HepG2 (cell line): ENCODE results near the gene ST8SIA4. TPM values are rescaled to one million over a fixed set of nuclear protein-coding genes. Genes with fewer than 3 reads are reported as not detected.

Experiments
- ATAC-seq: fragments of 200-7000 bp; cut with Tn5 transposase; 3 replicates; pipeline ENCODE4 v1.9.1; 2020; ENCODE audit warnings: mild to moderate bottlenecking, moderate library complexity
- BruUV-seq: library from RNA; stranded (reverse); fragments of 400-500 nt; replicated peaks from 2 replicates; lab custom pipeline; 2021; lab: Mats Ljungman, UMichigan
- CTCF ChIA-PET: fragments of 300-600 bp; formaldehyde crosslinking; extraction: SDS; loops from one replicate; lab custom pipeline; 2021; ENCODE audit warnings: low total read pairs, inconsistent platforms, low intra/inter-chr PET ratio; lab: Yijun Ruan, JAX
- POLR2A ChIA-PET: fragments of 350-600 bp; sonication (Branson Sonifier 250); formaldehyde crosslinking; loops from one replicate; lab custom pipeline; 2020; ENCODE audit warnings: antibody characterized with exemption, inconsistent platforms; lab: Yijun Ruan, JAX
- DNase-seq: peaks from one replicate; pipeline ENCODE4 v3.0.0-alpha.2; 2015; ENCODE audit warnings: low spot score
- FAIRE-seq: peaks from 3 replicates; lab custom pipeline; 2011; peaks lifted over from hg19 to GRCh38; lab: Jason Lieb, UNC
- H2AFZ ChIP-seq: one replicate; pipeline ENCODE4 v1.6.1; 2011; ENCODE audit warnings: low read length, inconsistent platforms
- H3K27ac ChIP-seq: fragments of 300-600 bp; 3 replicates; pipeline ENCODE4 v1.8.0; 2011; ENCODE audit warnings: mixed run types, mild to moderate bottlenecking, mixed read lengths, low read length, inconsistent platforms; ENCODE audit not compliant: insufficient read depth; ENCODE audit errors: extremely low read length
- H3K27me3 ChIP-seq, 2 experiments: fragments of 200-600 bp in 1 of 2; 2 replicates in 1 of 2; 3 replicates in 1 of 2; pipeline versions ENCODE4 v1.6.0 to v1.8.0; 2011; ENCODE audit warnings: low read length in 2 of 2, mild to moderate bottlenecking in 2 of 2, moderate library complexity in 2 of 2, inconsistent platforms in 1 of 2; ENCODE audit not compliant: insufficient read depth in 2 of 2, control insufficient read depth in 1 of 2
- H3K36me3 ChIP-seq, 2 experiments: fragments of 200-600 bp in 1 of 2; replicated peaks in 1 of 2; 2 replicates in 1 of 2; 3 replicates in 1 of 2; pipeline versions ENCODE4 v1.5.1 to v1.8.0; 2011; ENCODE audit warnings: low read length in 2 of 2, inconsistent platforms in 1 of 2; ENCODE audit not compliant: insufficient read depth in 2 of 2, control insufficient read depth in 1 of 2
- H3K4me1 ChIP-seq: 2 replicates; pipeline ENCODE4 v1.5.1; 2012; ENCODE audit warnings: low read length, inconsistent platforms; ENCODE audit not compliant: insufficient read depth
- H3K4me2 ChIP-seq: 2 replicates; pipeline ENCODE4 v1.6.0; 2011; ENCODE audit warnings: low read depth, low read length, inconsistent platforms
- H3K4me3 ChIP-seq, 3 experiments: fragments of 200-600 bp in 1 of 3; sonication (generic), shearing (Covaris generic) in 1 of 3; replicated peaks in 1 of 3; 2 replicates each; pipeline ENCODE4 v1.5.1; 2011 to 2016; ENCODE audit warnings: low read length in 3 of 3, inconsistent platforms in 2 of 3, low read depth in 2 of 3, mild to moderate bottlenecking in 2 of 3, control low read depth in 1 of 3, mixed read lengths in 1 of 3; ENCODE audit not compliant: insufficient read depth in 1 of 3
- H3K79me2 ChIP-seq: one replicate; pipeline ENCODE4 v1.6.1; 2011; ENCODE audit warnings: low read length, inconsistent platforms; ENCODE audit not compliant: insufficient read depth
- H3K9ac ChIP-seq: 2 replicates; pipeline ENCODE4 v1.6.0; 2011; ENCODE audit warnings: mild to moderate bottlenecking, low read depth, low read length, inconsistent platforms; ENCODE audit not compliant: insufficient read depth
- H3K9me3 ChIP-seq: 2 replicates; pipeline ENCODE4 v1.5.1; 2012; ENCODE audit warnings: mild to moderate bottlenecking, low read length
- H4K20me1 ChIP-seq: 2 replicates; pipeline ENCODE4 v1.6.0; 2011; ENCODE audit warnings: inconsistent platforms, mild to moderate bottlenecking, low read length, moderate library complexity; ENCODE audit not compliant: insufficient read depth
- GATAD1 ChIP-seq: IDR thresholded peaks from 2 replicates; pipeline ENCODE4 v1.6.1; 2016; ENCODE audit warnings: missing genetic modification reagents, missing compliant biosample characterization
- HNF4A ChIP-seq: sonication (generic); formaldehyde crosslinking; IDR thresholded peaks from 2 replicates; pipeline ENCODE4 v1.4.0; 2020; ENCODE audit warnings: missing genetic modification reagents
- JARID2 ChIP-seq: sonication (generic); formaldehyde crosslinking; IDR thresholded peaks from 2 replicates; pipeline ENCODE4 v1.8.1; 2023; ENCODE audit warnings: missing genetic modification reagents, inconsistent platforms; ENCODE audit not compliant: insufficient replicate concordance
- KDM3A ChIP-seq: IDR thresholded peaks from 2 replicates; pipeline ENCODE4 v1.6.1; 2018; ENCODE audit warnings: low read depth, missing compliant biosample characterization
- ZNF326 ChIP-seq: sonication (generic); formaldehyde crosslinking; IDR thresholded peaks from 2 replicates; pipeline ENCODE4 v1.4.0; 2020; ENCODE audit warnings: missing genetic modification reagents, borderline replicate concordance
- ZNF616 ChIP-seq: sonication (generic); formaldehyde crosslinking; IDR thresholded peaks from 2 replicates; pipeline ENCODE4 v1.5.0; 2020; ENCODE audit warnings: low read depth, mild to moderate bottlenecking, missing genetic modification reagents
- ZNF878 ChIP-seq: sonication (generic); formaldehyde crosslinking; IDR thresholded peaks from 2 replicates; pipeline ENCODE4 v1.8.1; 2023; ENCODE audit warnings: mild to moderate bottlenecking, missing genetic modification reagents, moderate library complexity
- WGBS: methylation state at CpG from one replicate; pipeline ENCODE4 v1.1.6; 2017; ENCODE audit warnings: low lambda C conversion rate; 5-methylcytosine and 5-hydroxymethylcytosine counted together
- in situ Hi-C: cut with HindIII; loops from 2 replicates; pipeline ENCODE4 v1.10.0; 2017; ENCODE audit warnings: low pct_unique_long_range_greater_than_20kb; ENCODE audit not compliant: extremely low pct_ligation_motif_present
- intact Hi-C: fragments of 100-400 bp; cut with micrococcal nuclease; formaldehyde crosslinking; loops from one replicate; pipeline ENCODE4 v1.10.0; 2022; ENCODE audit not compliant: unreplicated experiment
- polyA plus RNA-seq, 8 experiments: library from polyadenylated mRNA; depleted of rRNA in 3 of 8; stranded (reverse) in 7 of 8; unstranded in 1 of 8; fragments of >200 nt; fragmentation: Illumina TruSeq in 4 of 8; extraction: Trizol in 4 of 8; gene quantifications; 2 replicates each; pipeline versions ENCODE4 v1.2.1 to v1.2.3, GENCODE V29; 2011 to 2016; ENCODE audit warnings: low read depth in 4 of 8, missing spikeins in 1 of 8, mixed read lengths in 1 of 8; ENCODE audit not compliant: insufficient read depth in 1 of 8
- total RNA-seq, 5 experiments: library from RNA; depleted of rRNA; stranded (reverse); fragments of >200 nt; fragmentation: Illumina TruSeq; extraction: Trizol; gene quantifications; 2 replicates each; pipeline ENCODE4 v1.2.3, GENCODE V29; 2016; ENCODE audit warnings: low read depth in 1 of 5
- TF ChIP-seq, protein P1 (sequence below): sonication (generic); formaldehyde crosslinking; IDR thresholded peaks from 2 replicates; pipeline ENCODE4 v1.8.0; 2022; ENCODE audit warnings: mild to moderate bottlenecking, missing genetic modification reagents, moderate library complexity
- TF ChIP-seq, protein P2 (sequence below): sonication (generic); formaldehyde crosslinking; IDR thresholded peaks from 2 replicates; pipeline ENCODE4 v1.5.1; 2020; ENCODE audit warnings: missing genetic modification reagents, mild to moderate bottlenecking, borderline replicate concordance
- TF ChIP-seq, protein P3 (sequence below): sonication (generic); formaldehyde crosslinking; IDR thresholded peaks from 2 replicates; pipeline ENCODE4 v1.5.0; 2020; ENCODE audit warnings: missing genetic modification reagents
- TF ChIP-seq, protein P4 (sequence below): sonication (generic); formaldehyde crosslinking; IDR thresholded peaks from 2 replicates; pipeline ENCODE4 v1.4.0; 2020; ENCODE audit warnings: missing genetic modification reagents, borderline replicate concordance
- TF ChIP-seq, protein P5 (sequence below): IDR thresholded peaks from 2 replicates; pipeline ENCODE4 v1.4.0; 2020; ENCODE audit warnings: mild to moderate bottlenecking, missing genetic modification reagents

The ST8SIA4 gene
- total and polyA plus RNA-seq, 2 of the 13 experiments (the other 11 are each of a cell fraction or from before 2014, with no cell fraction given), result not detected

DNA sequence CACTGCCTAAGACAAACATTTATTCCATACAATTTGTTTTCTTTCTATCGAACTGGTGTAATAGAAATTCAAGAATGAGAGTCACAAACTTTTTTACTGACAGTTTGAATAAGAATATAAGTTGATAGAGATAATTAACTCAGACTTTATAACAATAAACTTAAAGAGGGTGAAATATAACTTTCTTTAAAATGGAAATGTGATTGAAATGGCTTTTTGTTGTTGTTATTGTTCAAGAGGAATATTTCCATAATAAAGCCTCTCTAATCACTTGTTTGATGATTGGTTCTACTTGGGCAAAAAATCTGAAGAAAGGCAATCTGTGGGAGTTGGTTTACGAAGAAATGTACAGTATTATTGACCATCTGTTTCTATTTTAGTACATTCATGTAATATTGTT is 79.3 kb downstream of the ST8SIA4 start:
- ChIA-PET CTCF (no interaction called here), POLR2A (no interaction called here)
- H3K27me3 ChIP-seq, result no peaks in the 10 kb centered on the region
- no peak overlapping the region for H3K27ac ChIP-seq
- no peak overlapping the region for H3K4me2 ChIP-seq
- intact Hi-C loops, result no loop called here
- H3K4me1 ChIP-seq, result no peaks in the 10 kb centered on the region
- no peak overlapping the region for H2AFZ ChIP-seq
- no peaks in the 10 kb centered on the region for H4K20me1 ChIP-seq
- no peak overlapping the region for H3K9ac ChIP-seq
- ATAC-seq (no peak), FAIRE-seq (no peak), DNase-seq (no peak)
- 0% methylated on average over 2 of the region's 2 CpGs for WGBS
- H3K79me2 ChIP-seq, result no peaks in the 10 kb centered on the region
- no TSS peak for BruUV-seq
- H3K4me3 ChIP-seq, result no peak overlapping the region
- no peaks in the 10 kb centered on the region for H3K36me3 ChIP-seq
- in situ Hi-C loops, result no loop called here
- H3K9me3 ChIP-seq, result no peaks in the 10 kb centered on the region
- no peak for TF ChIP-seq KDM3A (CRISPR knock-in tag)
- TF ChIP-seq, protein P1, sequence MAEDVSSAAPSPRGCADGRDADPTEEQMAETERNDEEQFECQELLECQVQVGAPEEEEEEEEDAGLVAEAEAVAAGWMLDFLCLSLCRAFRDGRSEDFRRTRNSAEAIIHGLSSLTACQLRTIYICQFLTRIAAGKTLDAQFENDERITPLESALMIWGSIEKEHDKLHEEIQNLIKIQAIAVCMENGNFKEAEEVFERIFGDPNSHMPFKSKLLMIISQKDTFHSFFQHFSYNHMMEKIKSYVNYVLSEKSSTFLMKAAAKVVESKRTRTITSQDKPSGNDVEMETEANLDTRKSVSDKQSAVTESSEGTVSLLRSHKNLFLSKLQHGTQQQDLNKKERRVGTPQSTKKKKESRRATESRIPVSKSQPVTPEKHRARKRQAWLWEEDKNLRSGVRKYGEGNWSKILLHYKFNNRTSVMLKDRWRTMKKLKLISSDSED (CRISPR knock-in tag), result no peak
- TF ChIP-seq ZNF326, result no peak
- TF ChIP-seq ZNF878 (CRISPR knock-in tag), result no peak
- no peak for TF ChIP-seq HNF4A (CRISPR knock-in tag)
- no peak for TF ChIP-seq JARID2 (CRISPR knock-in tag)
- TF ChIP-seq, protein P2, sequence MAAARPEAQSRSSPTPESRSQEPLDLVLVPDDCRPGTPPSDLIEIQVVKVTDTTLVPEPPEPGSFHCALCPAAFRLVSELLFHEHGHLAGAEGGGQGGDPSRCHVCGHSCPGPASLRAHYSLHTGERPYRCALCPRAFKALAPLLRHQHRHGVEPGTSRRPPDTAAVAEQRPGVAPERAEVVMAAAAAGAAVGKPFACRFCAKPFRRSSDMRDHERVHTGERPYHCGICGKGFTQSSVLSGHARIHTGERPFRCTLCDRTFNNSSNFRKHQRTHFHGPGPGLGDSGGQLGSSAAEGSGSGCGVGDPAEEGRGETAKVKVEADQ, result no peak
- TF ChIP-seq, protein P3, sequence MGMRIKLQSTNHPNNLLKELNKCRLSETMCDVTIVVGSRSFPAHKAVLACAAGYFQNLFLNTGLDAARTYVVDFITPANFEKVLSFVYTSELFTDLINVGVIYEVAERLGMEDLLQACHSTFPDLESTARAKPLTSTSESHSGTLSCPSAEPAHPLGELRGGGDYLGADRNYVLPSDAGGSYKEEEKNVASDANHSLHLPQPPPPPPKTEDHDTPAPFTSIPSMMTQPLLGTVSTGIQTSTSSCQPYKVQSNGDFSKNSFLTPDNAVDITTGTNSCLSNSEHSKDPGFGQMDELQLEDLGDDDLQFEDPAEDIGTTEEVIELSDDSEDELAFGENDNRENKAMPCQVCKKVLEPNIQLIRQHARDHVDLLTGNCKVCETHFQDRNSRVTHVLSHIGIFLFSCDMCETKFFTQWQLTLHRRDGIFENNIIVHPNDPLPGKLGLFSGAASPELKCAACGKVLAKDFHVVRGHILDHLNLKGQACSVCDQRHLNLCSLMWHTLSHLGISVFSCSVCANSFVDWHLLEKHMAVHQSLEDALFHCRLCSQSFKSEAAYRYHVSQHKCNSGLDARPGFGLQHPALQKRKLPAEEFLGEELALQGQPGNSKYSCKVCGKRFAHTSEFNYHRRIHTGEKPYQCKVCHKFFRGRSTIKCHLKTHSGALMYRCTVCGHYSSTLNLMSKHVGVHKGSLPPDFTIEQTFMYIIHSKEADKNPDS, result no peak
- TF ChIP-seq, protein P4, sequence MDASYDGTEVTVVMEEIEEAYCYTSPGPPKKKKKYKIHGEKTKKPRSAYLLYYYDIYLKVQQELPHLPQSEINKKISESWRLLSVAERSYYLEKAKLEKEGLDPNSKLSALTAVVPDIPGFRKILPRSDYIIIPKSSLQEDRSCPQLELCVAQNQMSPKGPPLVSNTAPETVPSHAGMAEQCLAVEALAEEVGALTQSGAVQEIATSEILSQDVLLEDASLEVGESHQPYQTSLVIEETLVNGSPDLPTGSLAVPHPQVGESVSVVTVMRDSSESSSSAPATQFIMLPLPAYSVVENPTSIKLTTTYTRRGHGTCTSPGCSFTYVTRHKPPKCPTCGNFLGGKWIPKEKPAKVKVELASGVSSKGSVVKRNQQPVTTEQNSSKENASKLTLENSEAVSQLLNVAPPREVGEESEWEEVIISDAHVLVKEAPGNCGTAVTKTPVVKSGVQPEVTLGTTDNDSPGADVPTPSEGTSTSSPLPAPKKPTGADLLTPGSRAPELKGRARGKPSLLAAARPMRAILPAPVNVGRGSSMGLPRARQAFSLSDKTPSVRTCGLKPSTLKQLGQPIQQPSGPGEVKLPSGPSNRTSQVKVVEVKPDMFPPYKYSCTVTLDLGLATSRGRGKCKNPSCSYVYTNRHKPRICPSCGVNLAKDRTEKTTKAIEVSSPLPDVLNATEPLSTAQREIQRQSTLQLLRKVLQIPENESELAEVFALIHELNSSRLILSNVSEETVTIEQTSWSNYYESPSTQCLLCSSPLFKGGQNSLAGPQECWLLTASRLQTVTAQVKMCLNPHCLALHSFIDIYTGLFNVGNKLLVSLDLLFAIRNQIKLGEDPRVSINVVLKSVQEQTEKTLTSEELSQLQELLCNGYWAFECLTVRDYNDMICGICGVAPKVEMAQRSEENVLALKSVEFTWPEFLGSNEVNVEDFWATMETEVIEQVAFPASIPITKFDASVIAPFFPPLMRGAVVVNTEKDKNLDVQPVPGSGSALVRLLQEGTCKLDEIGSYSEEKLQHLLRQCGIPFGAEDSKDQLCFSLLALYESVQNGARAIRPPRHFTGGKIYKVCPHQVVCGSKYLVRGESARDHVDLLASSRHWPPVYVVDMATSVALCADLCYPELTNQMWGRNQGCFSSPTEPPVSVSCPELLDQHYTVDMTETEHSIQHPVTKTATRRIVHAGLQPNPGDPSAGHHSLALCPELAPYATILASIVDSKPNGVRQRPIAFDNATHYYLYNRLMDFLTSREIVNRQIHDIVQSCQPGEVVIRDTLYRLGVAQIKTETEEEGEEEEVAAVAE (CRISPR knock-in tag), result no peak
- TF ChIP-seq GATAD1 (CRISPR knock-in tag), result no peak
- no peak for TF ChIP-seq ZNF616
- TF ChIP-seq, protein P5, sequence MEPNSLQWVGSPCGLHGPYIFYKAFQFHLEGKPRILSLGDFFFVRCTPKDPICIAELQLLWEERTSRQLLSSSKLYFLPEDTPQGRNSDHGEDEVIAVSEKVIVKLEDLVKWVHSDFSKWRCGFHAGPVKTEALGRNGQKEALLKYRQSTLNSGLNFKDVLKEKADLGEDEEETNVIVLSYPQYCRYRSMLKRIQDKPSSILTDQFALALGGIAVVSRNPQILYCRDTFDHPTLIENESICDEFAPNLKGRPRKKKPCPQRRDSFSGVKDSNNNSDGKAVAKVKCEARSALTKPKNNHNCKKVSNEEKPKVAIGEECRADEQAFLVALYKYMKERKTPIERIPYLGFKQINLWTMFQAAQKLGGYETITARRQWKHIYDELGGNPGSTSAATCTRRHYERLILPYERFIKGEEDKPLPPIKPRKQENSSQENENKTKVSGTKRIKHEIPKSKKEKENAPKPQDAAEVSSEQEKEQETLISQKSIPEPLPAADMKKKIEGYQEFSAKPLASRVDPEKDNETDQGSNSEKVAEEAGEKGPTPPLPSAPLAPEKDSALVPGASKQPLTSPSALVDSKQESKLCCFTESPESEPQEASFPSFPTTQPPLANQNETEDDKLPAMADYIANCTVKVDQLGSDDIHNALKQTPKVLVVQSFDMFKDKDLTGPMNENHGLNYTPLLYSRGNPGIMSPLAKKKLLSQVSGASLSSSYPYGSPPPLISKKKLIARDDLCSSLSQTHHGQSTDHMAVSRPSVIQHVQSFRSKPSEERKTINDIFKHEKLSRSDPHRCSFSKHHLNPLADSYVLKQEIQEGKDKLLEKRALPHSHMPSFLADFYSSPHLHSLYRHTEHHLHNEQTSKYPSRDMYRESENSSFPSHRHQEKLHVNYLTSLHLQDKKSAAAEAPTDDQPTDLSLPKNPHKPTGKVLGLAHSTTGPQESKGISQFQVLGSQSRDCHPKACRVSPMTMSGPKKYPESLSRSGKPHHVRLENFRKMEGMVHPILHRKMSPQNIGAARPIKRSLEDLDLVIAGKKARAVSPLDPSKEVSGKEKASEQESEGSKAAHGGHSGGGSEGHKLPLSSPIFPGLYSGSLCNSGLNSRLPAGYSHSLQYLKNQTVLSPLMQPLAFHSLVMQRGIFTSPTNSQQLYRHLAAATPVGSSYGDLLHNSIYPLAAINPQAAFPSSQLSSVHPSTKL (CRISPR knock-in tag), result no peak
